ENCODE results near the gene RAB37. TPM values are rescaled to one million over a fixed set of nuclear protein-coding genes. Genes with fewer than 3 reads are reported as not detected.

RAB37 gene
- total RNA-seq, 1 experiment from 2014 or later = 8.9 TPM

DNA sequence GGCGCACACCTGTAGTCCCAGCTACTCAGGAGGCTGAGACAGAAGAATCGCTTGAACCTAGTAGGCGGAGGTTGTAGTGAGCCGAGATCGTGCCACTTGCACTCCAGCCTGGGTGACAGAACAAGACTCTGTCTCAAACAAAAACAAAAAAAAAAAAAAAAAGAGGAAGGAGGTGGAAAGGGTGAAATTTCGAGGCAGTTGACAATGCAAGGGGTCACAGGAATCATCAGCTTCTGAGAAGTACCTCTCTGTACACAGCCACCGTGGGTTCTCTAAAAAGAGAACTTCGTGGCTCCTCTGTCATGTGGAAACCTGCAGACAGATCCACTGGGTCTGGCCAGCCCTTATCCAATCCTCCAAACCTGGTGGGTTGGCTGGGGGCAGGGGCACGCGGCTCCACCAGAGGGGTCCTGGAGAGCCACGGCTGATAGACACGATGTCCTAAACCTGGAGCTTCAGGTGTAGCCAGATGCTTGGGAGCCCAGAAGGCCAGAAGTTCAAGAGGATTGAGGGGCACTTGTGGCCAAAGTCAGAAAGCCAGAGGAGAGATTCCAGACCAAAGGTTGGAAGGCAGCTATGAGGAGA is 23.8 kb upstream of the RAB37 start:
- H3K4me1 Mint-ChIP-seq = no peaks in the 10 kb centered on the region
- POLR2A ChIA-PET = no interaction called here
- no peak for TF ChIP-seq TEAD1 (CRISPR knock-in tag; IDR thresholded peaks at IDR 0.05)
- TF ChIP-seq, protein P1, sequence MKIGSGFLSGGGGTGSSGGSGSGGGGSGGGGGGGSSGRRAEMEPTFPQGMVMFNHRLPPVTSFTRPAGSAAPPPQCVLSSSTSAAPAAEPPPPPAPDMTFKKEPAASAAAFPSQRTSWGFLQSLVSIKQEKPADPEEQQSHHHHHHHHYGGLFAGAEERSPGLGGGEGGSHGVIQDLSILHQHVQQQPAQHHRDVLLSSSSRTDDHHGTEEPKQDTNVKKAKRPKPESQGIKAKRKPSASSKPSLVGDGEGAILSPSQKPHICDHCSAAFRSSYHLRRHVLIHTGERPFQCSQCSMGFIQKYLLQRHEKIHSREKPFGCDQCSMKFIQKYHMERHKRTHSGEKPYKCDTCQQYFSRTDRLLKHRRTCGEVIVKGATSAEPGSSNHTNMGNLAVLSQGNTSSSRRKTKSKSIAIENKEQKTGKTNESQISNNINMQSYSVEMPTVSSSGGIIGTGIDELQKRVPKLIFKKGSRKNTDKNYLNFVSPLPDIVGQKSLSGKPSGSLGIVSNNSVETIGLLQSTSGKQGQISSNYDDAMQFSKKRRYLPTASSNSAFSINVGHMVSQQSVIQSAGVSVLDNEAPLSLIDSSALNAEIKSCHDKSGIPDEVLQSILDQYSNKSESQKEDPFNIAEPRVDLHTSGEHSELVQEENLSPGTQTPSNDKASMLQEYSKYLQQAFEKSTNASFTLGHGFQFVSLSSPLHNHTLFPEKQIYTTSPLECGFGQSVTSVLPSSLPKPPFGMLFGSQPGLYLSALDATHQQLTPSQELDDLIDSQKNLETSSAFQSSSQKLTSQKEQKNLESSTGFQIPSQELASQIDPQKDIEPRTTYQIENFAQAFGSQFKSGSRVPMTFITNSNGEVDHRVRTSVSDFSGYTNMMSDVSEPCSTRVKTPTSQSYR (CRISPR knock-in tag; IDR thresholded peaks at IDR 0.05) = no peak
- no peak for TF ChIP-seq ZNF416 (CRISPR knock-in tag; IDR thresholded peaks at IDR 0.05)
- no peak for TF ChIP-seq SMAD4 (CRISPR knock-in tag; IDR thresholded peaks at IDR 0.05)
- no peak for TF ChIP-seq NR2C2 (CRISPR knock-in tag; IDR thresholded peaks at IDR 0.05)

GRCh38 chr17:74715144-74715543 is 21.9 kb upstream of the RAB37 start:
- Mint-ChIP-seq H3K36me3 (no peaks in the 10 kb centered on the region), H3K9me3 (no peaks in the 10 kb centered on the region), H3K27ac (no peak overlapping the region), H3K4me3 (no peak overlapping the region), H3K4me1 (no peaks in the 10 kb centered on the region), H3K27me3 (ENCODE audit: low read depth) (no peaks in the 10 kb centered on the region; the same call in 1 of the 2 replicates)
- ChIA-PET POLR2A (no interaction called here), CTCF (no interaction called here)
- DNase-seq (ENCODE audit: low spot score) (no peak), ATAC-seq (no peak)
- no peak for TF ChIP-seq TEAD4 (CRISPR knock-in tag; IDR thresholded peaks at IDR 0.05)
- no peak for TF ChIP-seq ZBTB21 (CRISPR knock-in tag; IDR thresholded peaks at IDR 0.05; ENCODE audit: borderline replicate concordance)
- TF ChIP-seq, protein P2, sequence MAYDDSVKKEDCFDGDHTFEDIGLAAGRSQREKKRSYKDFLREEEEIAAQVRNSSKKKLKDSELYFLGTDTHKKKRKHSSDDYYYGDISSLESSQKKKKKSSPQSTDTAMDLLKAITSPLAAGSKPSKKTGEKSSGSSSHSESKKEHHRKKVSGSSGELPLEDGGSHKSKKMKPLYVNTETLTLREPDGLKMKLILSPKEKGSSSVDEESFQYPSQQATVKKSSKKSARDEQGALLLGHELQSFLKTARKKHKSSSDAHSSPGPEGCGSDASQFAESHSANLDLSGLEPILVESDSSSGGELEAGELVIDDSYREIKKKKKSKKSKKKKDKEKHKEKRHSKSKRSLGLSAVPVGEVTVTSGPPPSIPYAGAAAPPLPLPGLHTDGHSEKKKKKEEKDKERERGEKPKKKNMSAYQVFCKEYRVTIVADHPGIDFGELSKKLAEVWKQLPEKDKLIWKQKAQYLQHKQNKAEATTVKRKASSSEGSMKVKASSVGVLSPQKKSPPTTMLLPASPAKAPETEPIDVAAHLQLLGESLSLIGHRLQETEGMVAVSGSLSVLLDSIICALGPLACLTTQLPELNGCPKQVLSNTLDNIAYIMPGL (CRISPR knock-in tag; IDR thresholded peaks at IDR 0.05) = no peak
- TF ChIP-seq JUN (CRISPR knock-in tag; IDR thresholded peaks at IDR 0.05) = no peak
- TF ChIP-seq ZNF425 (CRISPR knock-in tag; conservative IDR thresholded peaks at IDR 0.05) = no peak
- TF ChIP-seq ZNF121 (CRISPR knock-in tag; IDR thresholded peaks at IDR 0.05) = no peak

More for the DNA sequence above, 23.8 kb upstream of the RAB37 start:
- CTCF ChIA-PET = interaction anchor here (1.2 to 1.3 kb wide), 3 partner anchors 23 to 32 kb away, joined by 3 to 4 read pairs (median 3); partner anchors contain the start of gene RAB37
- DNase-seq (ENCODE audit: low spot score) (no peak), ATAC-seq (no peak)
- Mint-ChIP-seq H3K4me3 (no peak overlapping the region), H3K27ac (no peak overlapping the region), H3K27me3 (ENCODE audit: low read depth) (no peaks in the 10 kb centered on the region; the same call in none of the 2 replicates), H3K36me3 (no peaks in the 10 kb centered on the region), H3K9me3 (0 out of 2 replicates have a peak, but pooled peaks cover under 1% of the 10 kb centered on the region)

DNA sequence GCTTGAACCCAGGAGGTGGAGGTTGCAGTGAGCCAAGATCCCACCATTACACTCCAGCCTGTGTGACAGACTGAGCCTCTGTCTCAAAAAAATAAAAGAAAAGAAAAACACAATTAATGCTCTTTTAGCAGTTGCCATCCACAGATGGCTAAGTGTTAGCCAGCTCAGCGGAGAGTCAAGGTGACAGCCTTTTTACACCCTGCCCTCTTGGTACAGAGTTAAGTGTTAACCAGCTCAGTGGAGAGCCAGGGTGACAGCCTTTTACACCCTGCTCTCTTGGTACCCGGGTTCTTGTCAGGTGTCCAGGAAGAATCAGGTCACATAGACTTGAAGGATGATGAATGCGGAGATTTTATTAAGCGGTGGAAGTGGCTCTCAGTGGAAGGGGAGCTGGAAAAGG is 16.6 kb upstream of the RAB37 start:
- H3K4me1 Mint-ChIP-seq = no peaks in the 10 kb centered on the region
- no peak overlapping the region for H3K27ac Mint-ChIP-seq
- POLR2A ChIA-PET = no interaction called here
- H3K36me3 Mint-ChIP-seq = no peaks in the 10 kb centered on the region
- no peaks in the 10 kb centered on the region for H3K9me3 Mint-ChIP-seq
- CTCF ChIA-PET = no interaction called here
- no peak overlapping the region for H3K4me3 Mint-ChIP-seq
- no peak for DNase-seq (ENCODE audit: low spot score)
- H3K27me3 Mint-ChIP-seq (ENCODE audit: low read depth) = peaks cover 11% of the 10 kb centered on the region; the same call in 1 of the 2 replicates
- TF ChIP-seq STAT6 (CRISPR knock-in tag; conservative IDR thresholded peaks at IDR 0.05; ENCODE audit: low read depth) (no peak), NFE2L1 (CRISPR knock-in tag; IDR thresholded peaks at IDR 0.05) (no peak), ESRRA (CRISPR knock-in tag; IDR thresholded peaks at IDR 0.05; ENCODE audit: borderline replicate concordance) (no peak), RELA (CRISPR knock-in tag; IDR thresholded peaks at IDR 0.05; ENCODE audit: borderline replicate concordance) (no peak)
- TF ChIP-seq, protein P3, sequence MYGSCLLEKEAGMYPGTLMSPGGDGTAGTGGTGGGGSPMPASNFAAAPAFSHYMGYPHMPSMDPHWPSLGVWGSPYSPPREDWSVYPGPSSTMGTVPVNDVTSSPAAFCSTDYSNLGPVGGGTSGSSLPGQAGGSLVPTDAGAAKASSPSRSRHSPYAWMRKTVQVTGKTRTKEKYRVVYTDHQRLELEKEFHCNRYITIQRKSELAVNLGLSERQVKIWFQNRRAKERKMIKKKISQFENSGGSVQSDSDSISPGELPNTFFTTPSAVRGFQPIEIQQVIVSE (CRISPR knock-in tag; IDR thresholded peaks at IDR 0.05; ENCODE audit: borderline replicate concordance) = no peak
- TF ChIP-seq, protein P2 (CRISPR knock-in tag; IDR thresholded peaks at IDR 0.05) = no peak
- ATAC-seq = no peak

Data from WTC11 (cell line).